Measurements from ENCODE around the gene SEMA4D.

- TF ChIP-seq, protein P1, sequence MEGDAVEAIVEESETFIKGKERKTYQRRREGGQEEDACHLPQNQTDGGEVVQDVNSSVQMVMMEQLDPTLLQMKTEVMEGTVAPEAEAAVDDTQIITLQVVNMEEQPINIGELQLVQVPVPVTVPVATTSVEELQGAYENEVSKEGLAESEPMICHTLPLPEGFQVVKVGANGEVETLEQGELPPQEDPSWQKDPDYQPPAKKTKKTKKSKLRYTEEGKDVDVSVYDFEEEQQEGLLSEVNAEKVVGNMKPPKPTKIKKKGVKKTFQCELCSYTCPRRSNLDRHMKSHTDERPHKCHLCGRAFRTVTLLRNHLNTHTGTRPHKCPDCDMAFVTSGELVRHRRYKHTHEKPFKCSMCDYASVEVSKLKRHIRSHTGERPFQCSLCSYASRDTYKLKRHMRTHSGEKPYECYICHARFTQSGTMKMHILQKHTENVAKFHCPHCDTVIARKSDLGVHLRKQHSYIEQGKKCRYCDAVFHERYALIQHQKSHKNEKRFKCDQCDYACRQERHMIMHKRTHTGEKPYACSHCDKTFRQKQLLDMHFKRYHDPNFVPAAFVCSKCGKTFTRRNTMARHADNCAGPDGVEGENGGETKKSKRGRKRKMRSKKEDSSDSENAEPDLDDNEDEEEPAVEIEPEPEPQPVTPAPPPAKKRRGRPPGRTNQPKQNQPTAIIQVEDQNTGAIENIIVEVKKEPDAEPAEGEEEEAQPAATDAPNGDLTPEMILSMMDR (IDR thresholded peaks at IDR 0.05): no peak
- TF ChIP-seq POLR2A (IDR thresholded peaks at IDR 0.05): no peak
Observed at GRCh38 chr9:89366711-89367110, 131.2 kb downstream of the SEMA4D start.

All from uterus (tissue), 2 donors.